Smooth muscle cell (in vitro differentiated cells): ENCODE data around the gene ZNF710. TPM values are rescaled to one million over a fixed set of nuclear protein-coding genes. Genes with fewer than 3 reads are reported as not detected.

ENCODE experiments used
- DNase-seq: peaks from one replicate; lab custom pipeline; 2025; ENCODE audit not compliant: unreplicated experiment; lab: John Stamatoyannopoulos, UW
- H2AFZ ChIP-seq: fragments of 200-600 bp; sonication (generic); 2 replicates; pipeline ENCODE4 v1.6.0; 2016; ENCODE audit warnings: antibody characterized with exemption, low read depth, mild to moderate bottlenecking
- H3F3A ChIP-seq: fragments of 200-600 bp; sonication (generic); 2 replicates; pipeline ENCODE4 v1.6.0; 2017; ENCODE audit warnings: antibody characterized with exemption, low read depth
- H3K27ac ChIP-seq: fragments of 200-600 bp; sonication (generic); 2 replicates; pipeline ENCODE4 v1.5.1; 2016; ENCODE audit warnings: low read depth, mild to moderate bottlenecking
- H3K27me3 ChIP-seq: fragments of 200-600 bp; sonication (generic); 2 replicates; pipeline ENCODE4 v1.6.1; 2016; ENCODE audit warnings: low read depth, mild to moderate bottlenecking
- H3K36me3 ChIP-seq: fragments of 200-600 bp; sonication (generic); 2 replicates; pipeline ENCODE4 v1.5.1; 2016; ENCODE audit warnings: low read depth
- H3K4me1 ChIP-seq: fragments of 200-600 bp; sonication (generic); 2 replicates; pipeline ENCODE4 v1.5.1; 2016; ENCODE audit warnings: low read depth
- H3K4me2 ChIP-seq: fragments of 200-600 bp; sonication (generic); 2 replicates; pipeline ENCODE4 v1.6.0; 2016; ENCODE audit warnings: mild to moderate bottlenecking
- H3K4me3 ChIP-seq: fragments of 200-600 bp; sonication (generic); 2 replicates; pipeline ENCODE4 v1.5.1; 2016; ENCODE audit warnings: mild to moderate bottlenecking
- H3K79me2 ChIP-seq: fragments of 200-600 bp; sonication (generic); 2 replicates; pipeline ENCODE4 v1.6.0; 2016; ENCODE audit warnings: low read depth, mild to moderate bottlenecking
- H3K9ac ChIP-seq: fragments of 200-600 bp; sonication (generic); 2 replicates; pipeline ENCODE4 v1.6.0; 2016; ENCODE audit warnings: low read depth
- H3K9me3 ChIP-seq: fragments of 200-600 bp; sonication (generic); replicated peaks from 2 replicates; pipeline ENCODE4 v1.5.1; 2016; ENCODE audit warnings: low read depth
- H4K20me1 ChIP-seq: fragments of 200-600 bp; sonication (generic); 2 replicates; pipeline ENCODE4 v1.6.0; 2016; ENCODE audit warnings: low read depth
- WGBS: methylation state at CpG from one replicate; pipeline ENCODE4 v1.1.7; 2016; ENCODE audit warnings: low lambda C conversion rate; 5-methylcytosine and 5-hydroxymethylcytosine counted together
- polyA plus RNA-seq: library from polyadenylated mRNA; unstranded; fragments of >200 nt; fragmentation: Nextera tagmentation; extraction: Ambion mirVana; gene quantifications from 2 replicates; pipeline ENCODE4 v1.2.1, GENCODE V29; 2016
- total RNA-seq: library from RNA; depleted of rRNA; stranded (reverse); fragments of >200 nt; gene quantifications from 2 replicates; pipeline ENCODE4 v1.2.3, GENCODE V29; 2014
- TF ChIP-seq, protein P1 (sequence below): fragments of 200-600 bp; sonication (generic); IDR thresholded peaks from 2 replicates; pipeline ENCODE4 v1.5.1; 2017; ENCODE audit warnings: borderline replicate concordance, mild to moderate bottlenecking, antibody characterized with exemption; ENCODE audit not compliant: insufficient read depth, poor library complexity, severe bottlenecking

ZNF710 gene
- total and polyA plus RNA-seq, 2 experiments from 2014 or later = 8.6 to 10.4 TPM

DNA sequence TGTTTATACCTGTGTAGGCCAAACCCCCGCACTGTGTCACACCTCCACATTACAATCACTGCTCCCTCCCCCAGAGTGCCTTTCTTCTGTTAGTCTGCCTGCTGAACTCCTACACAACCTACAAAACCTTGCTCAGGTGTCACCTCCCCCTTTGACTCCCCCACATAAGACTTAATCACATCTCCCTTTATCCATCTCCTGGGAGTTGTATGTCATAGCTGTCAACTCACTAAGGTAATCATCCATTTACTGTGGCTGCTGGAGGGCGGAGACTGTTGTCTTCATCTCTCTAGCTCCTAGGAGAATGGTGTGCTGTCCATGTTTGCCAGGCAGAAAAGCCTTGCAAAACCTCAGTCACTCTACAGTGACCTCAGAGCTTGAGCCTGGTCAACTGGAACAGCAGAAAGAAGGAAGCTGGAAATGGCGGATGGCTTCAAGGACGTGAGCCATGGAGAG, 43.8 kb downstream of the ZNF710 start:
- no peak for DNase-seq
- Histone ChIP-seq H3K27ac (no peak overlapping the region), H3K9me3 (no peaks in the 10 kb centered on the region), H3K79me2 (peaks cover 15% of the 10 kb centered on the region), H3K9ac (no peak overlapping the region), H3K4me1 (peaks cover 26% of the 10 kb centered on the region), H3K27me3 (no peaks in the 10 kb centered on the region), H3F3A (no peaks in the 10 kb centered on the region), H3K4me3 (no peak overlapping the region), H3K4me2 (no peak overlapping the region), H3K36me3 (no peaks in the 10 kb centered on the region), H2AFZ (no peak overlapping the region), H4K20me1 (peaks cover 53% of the 10 kb centered on the region)
- TF ChIP-seq, protein P1, sequence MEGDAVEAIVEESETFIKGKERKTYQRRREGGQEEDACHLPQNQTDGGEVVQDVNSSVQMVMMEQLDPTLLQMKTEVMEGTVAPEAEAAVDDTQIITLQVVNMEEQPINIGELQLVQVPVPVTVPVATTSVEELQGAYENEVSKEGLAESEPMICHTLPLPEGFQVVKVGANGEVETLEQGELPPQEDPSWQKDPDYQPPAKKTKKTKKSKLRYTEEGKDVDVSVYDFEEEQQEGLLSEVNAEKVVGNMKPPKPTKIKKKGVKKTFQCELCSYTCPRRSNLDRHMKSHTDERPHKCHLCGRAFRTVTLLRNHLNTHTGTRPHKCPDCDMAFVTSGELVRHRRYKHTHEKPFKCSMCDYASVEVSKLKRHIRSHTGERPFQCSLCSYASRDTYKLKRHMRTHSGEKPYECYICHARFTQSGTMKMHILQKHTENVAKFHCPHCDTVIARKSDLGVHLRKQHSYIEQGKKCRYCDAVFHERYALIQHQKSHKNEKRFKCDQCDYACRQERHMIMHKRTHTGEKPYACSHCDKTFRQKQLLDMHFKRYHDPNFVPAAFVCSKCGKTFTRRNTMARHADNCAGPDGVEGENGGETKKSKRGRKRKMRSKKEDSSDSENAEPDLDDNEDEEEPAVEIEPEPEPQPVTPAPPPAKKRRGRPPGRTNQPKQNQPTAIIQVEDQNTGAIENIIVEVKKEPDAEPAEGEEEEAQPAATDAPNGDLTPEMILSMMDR = no peak
- WGBS = 98% methylated on average over 4 of the region's 4 CpGs

DNA sequence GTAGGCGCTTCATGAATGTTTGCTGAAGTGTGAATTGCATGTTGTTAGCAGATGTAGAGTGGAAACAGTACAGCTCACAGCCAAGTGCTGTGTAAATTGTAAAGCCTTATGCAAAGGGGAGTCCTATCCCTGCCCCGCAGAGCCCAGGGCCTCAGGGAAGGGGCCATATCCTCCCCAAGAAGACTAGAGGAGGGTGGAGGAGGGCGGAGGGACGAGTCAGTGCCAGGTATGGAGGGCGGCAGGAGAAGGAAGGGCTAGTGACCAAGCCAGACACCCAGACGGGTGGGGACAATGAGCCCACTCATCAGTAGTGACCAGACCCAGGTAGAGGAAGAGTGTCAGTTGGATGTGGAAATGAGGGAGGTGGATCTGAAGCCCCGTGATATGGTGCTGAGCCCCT, 45.2 kb downstream of the ZNF710 start:
- Histone ChIP-seq H3K27ac (no peak overlapping the region), H3K9me3 (no peaks in the 10 kb centered on the region), H2AFZ (no peak overlapping the region), H3F3A (no peaks in the 10 kb centered on the region), H3K27me3 (no peaks in the 10 kb centered on the region), H3K4me1 (peaks cover 15% of the 10 kb centered on the region), H3K36me3 (no peaks in the 10 kb centered on the region), H3K4me2 (no peak overlapping the region), H3K9ac (no peak overlapping the region), H3K79me2 (peaks cover 20% of the 10 kb centered on the region), H3K4me3 (no peak overlapping the region), H4K20me1 (peaks cover 59% of the 10 kb centered on the region)
- no peak for DNase-seq
- WGBS = 88% methylated on average over 7 of the region's 7 CpGs
- TF ChIP-seq, protein P1 = no peak

DNA sequence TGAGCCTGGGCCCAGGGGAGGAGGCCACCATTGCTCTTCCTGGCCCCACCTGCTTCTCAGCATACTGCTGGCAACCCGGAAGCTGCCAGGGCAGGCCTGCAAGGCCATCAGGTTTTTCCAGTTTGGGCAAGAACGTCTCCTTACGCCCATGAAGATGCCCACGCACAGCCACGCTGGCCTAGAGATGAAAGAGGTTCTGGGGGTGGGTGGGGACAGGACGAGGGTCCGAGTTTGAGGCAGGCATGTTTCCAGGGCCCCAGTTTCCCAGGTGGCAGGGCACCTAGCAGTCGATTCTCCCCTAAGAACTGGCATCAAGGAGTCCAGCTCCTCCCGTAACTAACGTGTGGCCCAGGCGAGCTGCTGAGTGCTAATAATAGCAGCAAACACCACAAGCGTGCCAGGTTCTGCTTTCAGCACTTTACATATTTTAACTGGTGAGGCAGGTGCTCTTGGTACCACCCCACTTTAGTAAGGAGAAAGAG, 45.8 kb downstream of the ZNF710 start:
- Histone ChIP-seq H2AFZ (no peak overlapping the region), H3K36me3 (no peaks in the 10 kb centered on the region), H3K4me2 (no peak overlapping the region), H3F3A (no peaks in the 10 kb centered on the region), H3K79me2 (peaks cover 16% of the 10 kb centered on the region), H3K9me3 (no peaks in the 10 kb centered on the region), H3K4me3 (no peak overlapping the region), H3K27me3 (no peaks in the 10 kb centered on the region), H3K27ac (no peak overlapping the region), H4K20me1 (peaks cover 59% of the 10 kb centered on the region), H3K9ac (no peak overlapping the region), H3K4me1 (peaks cover 11% of the 10 kb centered on the region)
- DNase-seq = no peak
- WGBS = 87% methylated on average over 12 of the region's 12 CpGs
- TF ChIP-seq, protein P1 = no peak

DNA sequence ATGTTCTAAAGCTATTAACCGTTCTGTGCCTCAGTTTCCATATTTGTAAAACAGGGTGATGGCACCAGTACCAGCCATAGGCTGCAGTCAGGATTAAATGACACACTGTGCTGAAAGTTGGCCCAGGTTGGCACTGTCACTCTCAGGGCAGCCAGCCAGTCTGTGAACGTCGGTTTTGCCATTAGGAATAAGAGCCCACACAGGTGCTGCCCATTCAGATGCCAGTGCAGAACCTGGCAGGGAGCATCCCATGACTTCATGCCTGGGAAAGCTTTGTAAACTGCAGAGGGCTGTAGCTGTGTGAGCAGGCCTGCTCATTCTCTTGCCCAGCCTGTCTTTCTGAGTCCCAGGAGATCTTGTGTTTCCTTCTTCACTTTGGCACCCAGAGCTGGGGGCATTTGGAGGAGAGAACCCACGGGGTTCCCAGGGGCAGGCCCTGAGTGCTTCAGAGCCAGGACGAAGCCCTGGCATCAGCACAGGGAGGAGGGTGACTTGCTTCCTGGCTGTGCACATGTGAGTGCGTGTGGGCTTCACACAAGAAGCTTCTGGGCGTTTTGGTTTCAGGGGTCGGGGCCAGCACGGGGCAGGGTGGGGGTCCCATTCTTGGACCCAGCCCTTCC, 46.9 kb downstream of the ZNF710 start:
- H3K9ac ChIP-seq = no peak overlapping the region
- no peak for DNase-seq
- H4K20me1 ChIP-seq = peaks cover 59% of the 10 kb centered on the region
- no peaks in the 10 kb centered on the region for H3K36me3 ChIP-seq
- H3K27me3 ChIP-seq = no peaks in the 10 kb centered on the region
- H3K4me1 ChIP-seq = peaks cover 10% of the 10 kb centered on the region
- no peak overlapping the region for H2AFZ ChIP-seq
- H3F3A ChIP-seq = no peaks in the 10 kb centered on the region
- TF ChIP-seq, protein P1 = no peak
- H3K9me3 ChIP-seq = no peaks in the 10 kb centered on the region
- H3K4me2 ChIP-seq = no peak overlapping the region
- WGBS = 85% methylated on average over 9 of the region's 9 CpGs
- H3K4me3 ChIP-seq = no peak overlapping the region
- H3K79me2 ChIP-seq = peaks cover 13% of the 10 kb centered on the region
- no peak overlapping the region for H3K27ac ChIP-seq
